Body of pancreas (tissue), 4 donors: ENCODE measurements around the gene ALOX15B.

ENCODE experiments used
- POLR2A ChIP-seq, 3 donors: fragments of 450-650 bp; IDR thresholded peaks; one replicate each; pipeline ENCODE4 v1.6.1; 2016; ENCODE audit warnings: antibody characterized with exemption in 3 of 3, mild to moderate bottlenecking in 2 of 3
- TF ChIP-seq, protein P1 (sequence below), 7 experiments: fragments of 450-650 bp in 4 of 7; fragments of 200-600 bp in 3 of 7; sonication (generic) in 3 of 7; IDR thresholded peaks; one replicate each; pipeline ENCODE4 v1.5.1; 2016 to 2019; ENCODE audit warnings: antibody characterized with exemption in 7 of 7

DNA sequence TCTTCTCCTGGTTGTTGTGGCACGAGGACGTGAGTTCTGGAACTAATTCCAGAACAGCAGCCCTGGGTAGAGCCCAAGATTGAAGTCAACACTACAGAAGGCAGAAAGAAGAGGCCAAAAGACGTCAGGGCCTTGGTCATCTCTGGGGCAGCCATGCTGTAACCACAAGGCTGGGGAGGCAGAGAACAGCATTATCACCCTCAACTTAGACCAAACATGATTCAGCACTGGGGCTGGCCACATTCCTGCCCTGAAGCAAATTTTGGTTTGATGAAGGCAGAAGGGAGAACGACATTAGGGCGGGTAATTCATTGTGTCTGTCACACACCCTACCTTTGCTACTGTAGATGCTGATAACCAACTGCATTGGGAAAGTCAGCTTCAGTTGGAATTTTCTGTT, 9.7 kb upstream of the ALOX15B start:
- TF ChIP-seq, protein P1, sequence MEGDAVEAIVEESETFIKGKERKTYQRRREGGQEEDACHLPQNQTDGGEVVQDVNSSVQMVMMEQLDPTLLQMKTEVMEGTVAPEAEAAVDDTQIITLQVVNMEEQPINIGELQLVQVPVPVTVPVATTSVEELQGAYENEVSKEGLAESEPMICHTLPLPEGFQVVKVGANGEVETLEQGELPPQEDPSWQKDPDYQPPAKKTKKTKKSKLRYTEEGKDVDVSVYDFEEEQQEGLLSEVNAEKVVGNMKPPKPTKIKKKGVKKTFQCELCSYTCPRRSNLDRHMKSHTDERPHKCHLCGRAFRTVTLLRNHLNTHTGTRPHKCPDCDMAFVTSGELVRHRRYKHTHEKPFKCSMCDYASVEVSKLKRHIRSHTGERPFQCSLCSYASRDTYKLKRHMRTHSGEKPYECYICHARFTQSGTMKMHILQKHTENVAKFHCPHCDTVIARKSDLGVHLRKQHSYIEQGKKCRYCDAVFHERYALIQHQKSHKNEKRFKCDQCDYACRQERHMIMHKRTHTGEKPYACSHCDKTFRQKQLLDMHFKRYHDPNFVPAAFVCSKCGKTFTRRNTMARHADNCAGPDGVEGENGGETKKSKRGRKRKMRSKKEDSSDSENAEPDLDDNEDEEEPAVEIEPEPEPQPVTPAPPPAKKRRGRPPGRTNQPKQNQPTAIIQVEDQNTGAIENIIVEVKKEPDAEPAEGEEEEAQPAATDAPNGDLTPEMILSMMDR (IDR thresholded peaks at IDR 0.05) = no peak
- no peak for TF ChIP-seq POLR2A (IDR thresholded peaks at IDR 0.05)
